MM.1S (cell line): ENCODE data around the gene CD6.

Experiments used
- CTCF ChIP-seq: fragments of 300-600 bp; sonication (generic); IDR thresholded peaks from 2 replicates; pipeline ENCODE4 v1.5.1; 2016; ENCODE audit warnings: antibody characterized with exemption, low read length, mixed read lengths
- EZH2 ChIP-seq: fragments of 300-600 bp; sonication (generic); optimal IDR thresholded peaks from 2 replicates; pipeline ENCODE3; 2017; ENCODE audit warnings: low read depth, mild to moderate bottlenecking, antibody characterized with exemption, low read length, mixed read lengths
- EZH2phosphoT487 ChIP-seq: fragments of 300-600 bp; sonication (generic); IDR thresholded peaks from 2 replicates; pipeline ENCODE4 v1.6.1; 2018; ENCODE audit warnings: antibody characterized with exemption, low read length

- TF ChIP-seq CTCF (no peak), EZH2phosphoT487 (no peak), EZH2 (no peak)
These were observed 83.6 kb downstream of the CD6 start for GRCh38 chr11:61054927-61055562.
